RWPE2 (cell line): ENCODE results near the gene CD1B.

ENCODE experiments used
- ATAC-seq: fragments of 200-7000 bp; cut with Tn5 transposase; 3 replicates; pipeline ENCODE4 v1.9.1; 2021; ENCODE audit warnings: low read depth
- DNase-seq: peaks from one replicate; pipeline ENCODE4 v3.0.0-alpha.2; 2020; ENCODE audit warnings: low spot score
- H3K27ac ChIP-seq: fragments of 450-650 bp; 2 replicates; pipeline ENCODE4 v1.5.1; 2017; ENCODE audit warnings: mild to moderate bottlenecking; ENCODE audit not compliant: poor library complexity, severe bottlenecking
- H3K27me3 ChIP-seq: fragments of 250-450 bp; sonication (Bioruptor Pico); 2 replicates; pipeline ENCODE4 v1.5.1; 2021; ENCODE audit warnings: mild to moderate bottlenecking, moderate library complexity; ENCODE audit not compliant: insufficient read depth, poor library complexity, severe bottlenecking
- H3K36me3 ChIP-seq: fragments of 250-450 bp; sonication (Bioruptor Pico); 2 replicates; pipeline ENCODE4 v1.5.1; 2020; ENCODE audit warnings: low read depth, mild to moderate bottlenecking, moderate library complexity
- H3K4me1 ChIP-seq: fragments of 250-450 bp; sonication (Bioruptor Pico); 2 replicates; pipeline ENCODE4 v1.5.1; 2021; ENCODE audit warnings: mild to moderate bottlenecking, moderate library complexity; ENCODE audit not compliant: insufficient read depth, poor library complexity, severe bottlenecking
- H3K4me3 ChIP-seq: fragments of 250-450 bp; sonication (Bioruptor Pico); 2 replicates; pipeline ENCODE4 v1.5.1; 2021; ENCODE audit warnings: mild to moderate bottlenecking, moderate library complexity; ENCODE audit not compliant: severe bottlenecking
- H3K9me3 ChIP-seq: fragments of 250-450 bp; sonication (Bioruptor Pico); 2 replicates; pipeline ENCODE4 v1.5.1; 2021; ENCODE audit warnings: mild to moderate bottlenecking, moderate library complexity; ENCODE audit not compliant: severe bottlenecking
- CTCF ChIP-seq: fragments of 450-650 bp; IDR thresholded peaks from one replicate; pipeline ENCODE4 v1.5.1; 2017; ENCODE audit warnings: mild to moderate bottlenecking, moderate library complexity; ENCODE audit not compliant: poor library complexity, severe bottlenecking

CD1B gene

GRCh38 chr1:158333405-158334155 is 2.2 kb upstream of the CD1B start:
- TF ChIP-seq CTCF: no peak
- Histone ChIP-seq H3K4me1 (no peaks in the 10 kb centered on the region), H3K27me3 (no peaks in the 10 kb centered on the region), H3K4me3 (no peak overlapping the region), H3K36me3 (no peaks in the 10 kb centered on the region), H3K27ac (no peak overlapping the region), H3K9me3 (no peaks in the 10 kb centered on the region)
- ATAC-seq: no peak
- DNase-seq: no peak

- Histone ChIP-seq H3K9me3 (no peaks in the 10 kb centered on the region), H3K4me3 (no peak overlapping the region), H3K27ac (no peak overlapping the region), H3K27me3 (no peaks in the 10 kb centered on the region), H3K4me1 (no peaks in the 10 kb centered on the region), H3K36me3 (no peaks in the 10 kb centered on the region)
- DNase-seq (no peak), ATAC-seq (no peak)
- TF ChIP-seq CTCF: no peak
Observed at GRCh38 chr1:158331106-158331425, 265 bp downstream of the CD1B start.

GRCh38 chr1:158330391-158331105 is 783 bp downstream of the CD1B start:
- Histone ChIP-seq H3K27ac (no peak overlapping the region), H3K27me3 (no peaks in the 10 kb centered on the region), H3K4me1 (no peaks in the 10 kb centered on the region), H3K4me3 (no peak overlapping the region), H3K9me3 (no peaks in the 10 kb centered on the region), H3K36me3 (no peaks in the 10 kb centered on the region)
- DNase-seq: no peak
- no peak for TF ChIP-seq CTCF
- no peak; the same call in 2 of the 3 replicates for ATAC-seq

GRCh38 chr1:158329733-158330132 is 1.6 kb downstream of the CD1B start:
- no peak overlapping the region for H3K4me3 ChIP-seq
- no peaks in the 10 kb centered on the region for H3K4me1 ChIP-seq
- peak; percentile 58; the same call in 2 of the 3 replicates for ATAC-seq
- H3K27ac ChIP-seq: no peak overlapping the region
- DNase-seq: no peak
- no peaks in the 10 kb centered on the region for H3K9me3 ChIP-seq
- no peaks in the 10 kb centered on the region for H3K36me3 ChIP-seq
- peak; percentile 33 for TF ChIP-seq CTCF
- no peaks in the 10 kb centered on the region for H3K27me3 ChIP-seq

GRCh38 chr1:158329300-158329699 is 2.0 kb downstream of the CD1B start:
- H3K4me3 ChIP-seq: no peak overlapping the region
- no peak for ATAC-seq

More at GRCh38 chr1:158329300-158329699, 2.0 kb downstream of the CD1B start:
- DNase-seq: no peak
- Histone ChIP-seq H3K9me3 (no peaks in the 10 kb centered on the region), H3K36me3 (no peaks in the 10 kb centered on the region), H3K27me3 (no peaks in the 10 kb centered on the region), H3K27ac (no peak overlapping the region), H3K4me1 (no peaks in the 10 kb centered on the region)
- no peak for TF ChIP-seq CTCF
